ENCODE measurements around the gene NXPH2.

The NXPH2 gene

GRCh38 chr2:138779781-138780445 is at the start of gene NXPH2:
Gene NXPH2, minus strand, starts transcription at chr2:138780390. Its CDS starts 149 bp downstream, at chr2:138780241.
- no peak for DNase-seq

- DNase-seq, result peak; percentile 66 to 72
These were observed 49.2 kb upstream of the NXPH2 start for GRCh38 chr2:138829326-138829919.

GRCh38 chr2:138827426-138828054 is 47.4 kb upstream of the NXPH2 start:
- DNase-seq, result peak; percentile 93 to 98

- DNase-seq, result no peak
These were observed 43.5 kb upstream of the NXPH2 start for GRCh38 chr2:138823666-138824065.

- DNase-seq, result no peak
These were observed 39.8 kb upstream of the NXPH2 start for GRCh38 chr2:138819964-138820363.

GRCh38 chr2:138818556-138818955 is 38.4 kb upstream of the NXPH2 start:
- DNase-seq, result no peak

GRCh38 chr2:138814123-138814898 is 34.1 kb upstream of the NXPH2 start:
- peak; percentile 82 to 91 for DNase-seq

GRCh38 chr2:138811431-138811830 is 31.2 kb upstream of the NXPH2 start:
- no peak for DNase-seq

- no peak for DNase-seq
These were observed 14.5 kb upstream of the NXPH2 start for GRCh38 chr2:138794724-138795123.

GRCh38 chr2:138787053-138787666 is 7.0 kb upstream of the NXPH2 start:
- peak; percentile 54 to 76 for DNase-seq

- DNase-seq, result no peak
These were observed 2.2 kb upstream of the NXPH2 start for GRCh38 chr2:138782383-138782782.

- no peak for DNase-seq
These were observed 718 bp upstream of the NXPH2 start for GRCh38 chr2:138780908-138781307.

GRCh38 chr2:138780446-138780880 is 273 bp upstream of the NXPH2 start:
- DNase-seq, result no peak

- DNase-seq, result no peak
These were observed 797 bp downstream of the NXPH2 start for GRCh38 chr2:138779406-138779780.

- DNase-seq, result no peak
These were observed 2.2 kb downstream of the NXPH2 start for GRCh38 chr2:138777996-138778395.

GRCh38 chr2:138775736-138776135 is 4.5 kb downstream of the NXPH2 start:
- DNase-seq, result no peak

- no peak for DNase-seq
These were observed 8.7 kb downstream of the NXPH2 start for GRCh38 chr2:138771534-138771933.

- peak; percentile 16 for DNase-seq
These were observed 13.1 kb downstream of the NXPH2 start for GRCh38 chr2:138767101-138767500.

GRCh38 chr2:138766464-138766863 is 13.7 kb downstream of the NXPH2 start:
- DNase-seq, result no peak

GRCh38 chr2:138763971-138764370 is 16.2 kb downstream of the NXPH2 start:
- DNase-seq, result no peak

GRCh38 chr2:138762533-138762932 is 17.7 kb downstream of the NXPH2 start:
- no peak for DNase-seq

GRCh38 chr2:138760676-138761075 is 19.5 kb downstream of the NXPH2 start:
- DNase-seq, result no peak

- no peak for DNase-seq
These were observed 22.8 kb downstream of the NXPH2 start for GRCh38 chr2:138757384-138757783.

Data from Kasumi-1 (cell line).